Neural cell (in vitro differentiated cells): Measurements from ENCODE around the gene PRR16.
"Not testable (repeated sequence)": the region's sequence is repeated elsewhere in the genome, so short reads cannot be mapped to it uniquely, and the experiment has no call there.

Experiments
- CTCF ChIP-seq: fragments of 450-650 bp; IDR thresholded peaks from 2 replicates; pipeline ENCODE4 v1.5.1; 2014; ENCODE audit warnings: antibody characterized with exemption, mild to moderate bottlenecking, moderate library complexity; ENCODE audit not compliant: poor library complexity, severe bottlenecking
- EP300 ChIP-seq: fragments of 450-650 bp; conservative IDR thresholded peaks from 2 replicates; pipeline ENCODE4 v1.6.1; 2014; ENCODE audit warnings: antibody characterized with exemption, mild to moderate bottlenecking, moderate library complexity; ENCODE audit not compliant: poor library complexity, severe bottlenecking
- RAD21 ChIP-seq: fragments of 450-650 bp; conservative IDR thresholded peaks from 2 replicates; pipeline ENCODE4 v1.6.1; 2014; ENCODE audit warnings: antibody characterized with exemption, mild to moderate bottlenecking, moderate library complexity

- not testable (repeated sequence) for TF ChIP-seq CTCF, RAD21, EP300
Observed at GRCh38 chr5:120458508-120458847, 5.6 kb upstream of the PRR16 start.
